ENCODE data around the gene RABL3.
"Not testable (repeated sequence)": the region's sequence is repeated elsewhere in the genome, so short reads cannot be mapped to it uniquely, and the experiment has no call there.

RABL3 gene

GRCh38 chr3:120642368-120642948 lies 99.9 kb downstream of the RABL3 start:
- no peak for DNase-seq

- no peak for DNase-seq
Observed at GRCh38 chr3:120641696-120642246, 100.5 kb downstream of the RABL3 start.

GRCh38 chr3:120640231-120640630 lies 102.1 kb downstream of the RABL3 start:
- no peak for DNase-seq

- DNase-seq = not testable (repeated sequence)
Observed at GRCh38 chr3:120638820-120639219, 103.5 kb downstream of the RABL3 start.

DNA sequence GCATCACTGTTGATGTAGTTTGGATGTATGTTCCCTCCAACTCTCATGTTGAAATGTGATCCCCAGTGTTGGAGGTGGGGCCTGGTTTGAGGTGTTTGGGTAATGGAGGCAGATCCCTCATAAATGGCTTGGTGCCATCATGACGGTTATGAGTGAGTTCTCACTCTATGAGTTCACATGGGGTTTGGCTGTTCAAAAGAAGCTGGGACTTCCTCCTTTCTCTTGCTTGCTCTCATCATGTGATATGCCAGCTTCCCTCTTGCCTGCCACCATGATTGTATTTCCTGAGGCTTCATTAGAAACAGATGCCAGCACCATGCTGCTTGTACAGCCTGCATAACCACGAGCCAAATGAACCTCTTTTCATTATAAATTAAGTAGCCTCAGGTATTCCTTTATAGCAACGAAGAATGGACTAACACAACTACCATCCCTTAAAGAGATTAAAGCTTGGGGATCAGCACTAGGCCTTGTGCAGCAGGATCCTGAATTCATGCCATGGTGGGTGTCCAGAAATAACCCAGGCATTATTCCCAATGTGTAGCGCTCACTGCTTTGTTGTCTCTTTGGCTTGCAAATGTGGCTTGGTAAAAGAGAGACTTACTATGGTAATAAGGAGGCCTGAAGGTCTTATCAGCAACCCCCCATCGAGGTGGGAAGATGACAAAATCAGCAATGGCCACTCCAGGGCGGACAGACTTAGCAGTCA lies 104.3 kb downstream of the RABL3 start:
- DNase-seq = peak; percentile 83

DNA sequence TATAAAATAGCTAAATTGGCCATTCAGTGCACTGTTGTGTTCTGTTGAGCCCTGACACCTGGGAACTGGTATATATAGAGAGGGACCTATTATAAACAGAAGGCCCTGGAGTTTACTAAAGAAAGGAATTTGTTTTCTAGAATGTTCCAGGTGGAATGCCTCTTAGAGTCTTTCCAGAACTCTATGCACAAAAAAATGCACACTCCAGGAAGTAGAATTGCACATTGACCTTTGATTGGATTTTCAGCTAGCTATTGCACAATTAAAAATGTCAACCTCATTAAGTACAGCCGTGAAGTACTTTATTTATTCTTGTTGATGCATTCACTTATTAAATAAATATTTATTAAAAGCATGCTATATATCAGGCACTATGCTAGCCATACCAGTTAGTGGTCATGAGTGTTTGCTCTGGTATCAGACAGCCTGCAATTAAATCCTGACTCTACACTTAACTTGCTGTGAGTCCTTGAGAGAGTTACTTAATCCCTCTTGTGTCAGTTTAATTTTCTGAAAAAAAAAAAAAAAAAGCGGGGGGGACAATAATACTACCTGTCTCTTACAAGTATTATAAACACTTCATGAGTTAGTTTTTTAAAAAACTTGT lies 105.4 kb downstream of the RABL3 start:
- DNase-seq = peak; percentile 10

Data from NCI-H2029 (cell line).